K562 (cell line): ENCODE data around the gene P4HTM. TPM values are rescaled to one million over a fixed set of nuclear protein-coding genes. Genes with fewer than 3 reads are reported as not detected.

Source experiments
- BCLAF1 ChIP-seq, 2 experiments: fragments of 450-650 bp in 1 of 2; IDR thresholded peaks; 2 replicates each; pipeline ENCODE4 v1.6.1; 2011 to 2017; ENCODE audit warnings: low read depth in 2 of 2, antibody characterized with exemption in 1 of 2, borderline replicate concordance in 1 of 2, low read length in 1 of 2, mild to moderate bottlenecking in 1 of 2, mixed read lengths in 1 of 2; ENCODE audit not compliant: control insufficient read depth in 1 of 2
- FOXJ2 ChIP-seq: fragments of 200-800 bp; sonication (Bioruptor generic); IDR thresholded peaks from 2 replicates; pipeline ENCODE4 v1.6.1; 2016; ENCODE audit warnings: missing genetic modification characterization, missing compliant biosample characterization
- HINFP ChIP-seq: fragments of 450-650 bp; conservative IDR thresholded peaks from 2 replicates; pipeline ENCODE4 v1.6.1; 2016; ENCODE audit warnings: missing genetic modification characterization, low read depth, mild to moderate bottlenecking, control low read depth, missing compliant biosample characterization
- IRF9 ChIP-seq: fragments of 450-650 bp; IDR thresholded peaks from 2 replicates; pipeline ENCODE4 v1.6.1; 2016; ENCODE audit warnings: missing biosample characterization, missing genetic modification characterization
- NEUROD1 ChIP-seq: fragments of 150-350 bp; IDR thresholded peaks from 2 replicates; pipeline ENCODE4 v1.6.1; 2014; ENCODE audit warnings: borderline replicate concordance, low read length, low read depth; ENCODE audit not compliant: partially characterized antibody
- NUFIP1 ChIP-seq: fragments of 450-650 bp; IDR thresholded peaks from 2 replicates; pipeline ENCODE4 v1.6.1; 2018; ENCODE audit not compliant: partially characterized antibody
- RAD21 ChIP-seq, 2 experiments: fragments of 250-450 bp in 1 of 2; fragments of 450-650 bp in 1 of 2; sonication (Bioruptor Pico) in 1 of 2; formaldehyde crosslinking in 1 of 2; IDR thresholded peaks in 1 of 2; conservative IDR thresholded peaks in 1 of 2; 2 replicates each; pipeline versions ENCODE4 v1.4.0 to v1.8.0; 2020 to 2022; ENCODE audit warnings: mild to moderate bottlenecking in 2 of 2, moderate library complexity in 1 of 2
- RB1 ChIP-seq: fragments of 450-650 bp; IDR thresholded peaks from 2 replicates; pipeline ENCODE4 v1.6.1; 2017; ENCODE audit warnings: low read depth, mild to moderate bottlenecking
- SFPQ ChIP-seq: fragments of 200-400 bp; formaldehyde crosslinking; IDR thresholded peaks from 2 replicates; pipeline ENCODE4 v1.6.1; 2017; ENCODE audit warnings: mild to moderate bottlenecking, low read depth, low read length, moderate library complexity
- SP1 ChIP-seq: sonication (generic); formaldehyde crosslinking; IDR thresholded peaks from 2 replicates; pipeline ENCODE4 v1.8.1; 2022; ENCODE audit warnings: mild to moderate bottlenecking, missing genetic modification reagents
- TEAD2 ChIP-seq: fragments of 450-650 bp; IDR thresholded peaks from 2 replicates; pipeline ENCODE4 v1.6.1; 2016; ENCODE audit warnings: missing genetic modification characterization, control low read depth, missing compliant biosample characterization
- ZKSCAN3 ChIP-seq: fragments of 250-450 bp; sonication (Bioruptor Pico); IDR thresholded peaks from 2 replicates; pipeline ENCODE4 v1.4.0; 2020
- ZNF280A ChIP-seq: fragments of 450-650 bp; IDR thresholded peaks from 2 replicates; pipeline ENCODE4 v1.6.1; 2018; ENCODE audit warnings: mild to moderate bottlenecking, low read depth; ENCODE audit not compliant: partially characterized antibody
- ZNF398 ChIP-seq: fragments of 250-450 bp; sonication (Bioruptor Pico); IDR thresholded peaks from 2 replicates; pipeline ENCODE4 v1.8.0; 2021; ENCODE audit warnings: moderate library complexity, mild to moderate bottlenecking, inconsistent platforms
- ZNF830 ChIP-seq: fragments of 250-450 bp; sonication (Bioruptor Pico); IDR thresholded peaks from 2 replicates; pipeline ENCODE4 v1.5.0; 2021; ENCODE audit warnings: mild to moderate bottlenecking
- polyA plus RNA-seq, 8 experiments: library from polyadenylated mRNA; depleted of rRNA in 4 of 8; stranded (reverse) in 5 of 8; unstranded in 3 of 8; fragments of >200 nt; fragmentation: Nextera tagmentation in 2 of 8; fragmentation: Illumina TruSeq in 1 of 8; extraction: Ambion mirVana in 2 of 8; extraction: Trizol in 1 of 8; gene quantifications; 2 replicates each; pipeline versions ENCODE4 v1.2.1 to v1.2.3, GENCODE V29; 2011 to 2014; ENCODE audit warnings: inconsistent platforms in 1 of 8, missing spikeins in 1 of 8
- total RNA-seq, 7 experiments: library from RNA; depleted of rRNA in 6 of 7; stranded (reverse); fragments of >200 nt in 6 of 7; fragmentation: Illumina TruSeq in 2 of 7; extraction: Trizol in 2 of 7; gene quantifications; 2 replicates each; pipeline versions ENCODE4 v1.2.1 to v1.2.3, GENCODE V29; 2011 to 2021; ENCODE audit warnings: low replicate concordance in 1 of 7

The P4HTM gene
- total and polyA plus RNA-seq, 9 of the 15 experiments (the other 6 are each of a cell fraction or from before 2014, with no cell fraction given) = 0.09 to 0.66 (median 0.25) TPM; not detected in 2

- TF ChIP-seq ZNF280A (no peak), NUFIP1 (no peak), BCLAF1 (IDR thresholded peaks at IDR 0.05; ENCODE audit: borderline replicate concordance in 1 of 2, control insufficient read depth in 1 of 2, low read depth in 2 of 2, low read length in 1 of 2) (no peak), RB1 (no peak), ZNF398 (CRISPR knock-in tag) (no peak), SP1 (CRISPR knock-in tag) (peak; percentile 79), TEAD2 (no peak), HINFP (no peak), IRF9 (tag) (no peak), ZNF830 (CRISPR knock-in tag) (no peak), ZKSCAN3 (CRISPR knock-in tag) (no peak), SFPQ (no peak), NEUROD1 (no peak), RAD21 (CRISPR knock-in tag; conservative IDR thresholded peaks at IDR 0.05 in 1 of 2, IDR thresholded peaks at IDR 0.05 in 1 of 2) (no peak), FOXJ2 (tag) (no peak)
Measured at GRCh38 chr3:49021213-49021812, 31.3 kb downstream of the P4HTM start (continued).
